Activated naive CD4-positive, alpha-beta T cell treated with anti-CD3 and anti-CD28 coated beads, Interleukin-2, amount 50 U/mL, for 24 hours (primary cell): ENCODE data around the gene ACSBG1.
"Not testable (repeated sequence)": the region's sequence is repeated elsewhere in the genome, so short reads cannot be mapped to it uniquely, and the experiment has no call there.

Experiments used
- H3K27ac Mint-ChIP-seq: one replicate; pipeline ENCODE4 v1.8.0; 2021; ENCODE audit warnings: mild to moderate bottlenecking, mixed read lengths
- H3K27me3 Mint-ChIP-seq: one replicate; pipeline ENCODE4 v1.8.0; 2021; ENCODE audit warnings: mixed read lengths
- H3K36me3 Mint-ChIP-seq: one replicate; pipeline ENCODE4 v1.8.0; 2021; ENCODE audit warnings: mixed read lengths
- H3K4me1 Mint-ChIP-seq: one replicate; pipeline ENCODE4 v1.8.0; 2021; ENCODE audit warnings: mixed read lengths
- H3K4me3 Mint-ChIP-seq: one replicate; pipeline ENCODE4 v1.8.0; 2021; ENCODE audit warnings: mild to moderate bottlenecking, mixed read lengths
- H3K9me3 Mint-ChIP-seq: one replicate; pipeline ENCODE4 v1.8.0; 2021; ENCODE audit warnings: mixed read lengths

The ACSBG1 gene

DNA sequence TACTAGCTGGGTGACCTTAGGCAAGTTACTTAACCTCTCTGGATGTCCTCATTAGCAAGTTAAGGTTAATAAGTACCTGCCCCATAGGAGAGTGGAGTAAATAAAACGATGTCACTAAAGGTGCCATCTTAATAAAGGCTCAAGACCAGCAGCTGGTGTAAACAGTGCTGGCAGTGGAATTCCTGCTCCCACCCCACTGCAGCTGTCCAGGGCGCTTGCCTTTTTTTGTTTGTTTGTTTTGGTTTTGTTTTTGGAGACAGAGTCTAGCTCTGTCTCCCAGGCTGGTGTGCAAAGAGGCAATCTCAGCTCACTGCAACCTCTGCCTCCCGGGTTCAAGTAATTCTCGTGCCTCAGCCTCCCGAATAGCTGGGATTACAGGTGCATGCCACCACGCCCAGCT lies 56.3 kb downstream of the ACSBG1 start:
- Mint-ChIP-seq H3K9me3 (no peaks in the 10 kb centered on the region), H3K36me3 (peaks cover 3% of the 10 kb centered on the region), H3K4me1 (peaks cover 18% of the 10 kb centered on the region), H3K27me3 (no peaks in the 10 kb centered on the region), H3K4me3 (no peak overlapping the region), H3K27ac (no peak overlapping the region)

GRCh38 chr15:78177447-78177873 lies 56.9 kb downstream of the ACSBG1 start:
- Mint-ChIP-seq H3K27ac (no peak overlapping the region), H3K27me3 (no peaks in the 10 kb centered on the region), H3K36me3 (peaks cover 5% of the 10 kb centered on the region), H3K4me1 (peaks cover 18% of the 10 kb centered on the region), H3K9me3 (no peaks in the 10 kb centered on the region), H3K4me3 (no peak overlapping the region)

DNA sequence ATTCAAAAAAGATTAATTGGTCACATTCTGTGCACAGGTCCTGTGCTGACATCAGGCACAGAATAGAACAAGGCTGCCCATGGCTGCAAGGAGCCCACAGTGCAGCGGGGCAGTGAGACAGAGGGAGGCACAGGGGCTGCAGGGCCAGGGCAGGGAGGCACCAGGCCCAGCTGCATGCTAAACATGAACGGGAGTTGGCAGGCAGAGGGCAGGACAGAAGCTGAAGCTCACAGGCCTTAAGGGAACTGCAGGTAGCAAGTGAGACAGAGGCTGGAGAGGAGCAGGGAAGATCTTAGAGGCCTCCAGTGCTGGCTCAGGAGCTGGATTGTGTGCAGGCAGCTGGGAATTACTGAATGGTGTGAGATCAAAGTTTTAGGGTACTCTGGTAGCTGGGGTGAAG lies 59.0 kb downstream of the ACSBG1 start:
- Mint-ChIP-seq H3K27me3 (no peaks in the 10 kb centered on the region), H3K4me1 (peaks cover 18% of the 10 kb centered on the region), H3K27ac (no peak overlapping the region), H3K9me3 (no peaks in the 10 kb centered on the region), H3K36me3 (peaks cover 9% of the 10 kb centered on the region), H3K4me3 (no peak overlapping the region)

- peaks cover 18% of the 10 kb centered on the region for H3K4me1 Mint-ChIP-seq
- peaks cover 10% of the 10 kb centered on the region for H3K36me3 Mint-ChIP-seq
- H3K27me3 Mint-ChIP-seq: no peaks in the 10 kb centered on the region
- no peak overlapping the region for H3K4me3 Mint-ChIP-seq
- H3K9me3 Mint-ChIP-seq: no peaks in the 10 kb centered on the region
- no peak overlapping the region for H3K27ac Mint-ChIP-seq
Measured at GRCh38 chr15:78174401-78174800, 60.0 kb downstream of the ACSBG1 start.

- Mint-ChIP-seq H3K4me1 (peaks cover 26% of the 10 kb centered on the region), H3K36me3 (peaks cover 19% of the 10 kb centered on the region), H3K9me3 (no peaks in the 10 kb centered on the region), H3K27ac (no peak overlapping the region), H3K4me3 (no peak overlapping the region), H3K27me3 (no peaks in the 10 kb centered on the region)
Measured at GRCh38 chr15:78171864-78172472, 62.4 kb downstream of the ACSBG1 start.

DNA sequence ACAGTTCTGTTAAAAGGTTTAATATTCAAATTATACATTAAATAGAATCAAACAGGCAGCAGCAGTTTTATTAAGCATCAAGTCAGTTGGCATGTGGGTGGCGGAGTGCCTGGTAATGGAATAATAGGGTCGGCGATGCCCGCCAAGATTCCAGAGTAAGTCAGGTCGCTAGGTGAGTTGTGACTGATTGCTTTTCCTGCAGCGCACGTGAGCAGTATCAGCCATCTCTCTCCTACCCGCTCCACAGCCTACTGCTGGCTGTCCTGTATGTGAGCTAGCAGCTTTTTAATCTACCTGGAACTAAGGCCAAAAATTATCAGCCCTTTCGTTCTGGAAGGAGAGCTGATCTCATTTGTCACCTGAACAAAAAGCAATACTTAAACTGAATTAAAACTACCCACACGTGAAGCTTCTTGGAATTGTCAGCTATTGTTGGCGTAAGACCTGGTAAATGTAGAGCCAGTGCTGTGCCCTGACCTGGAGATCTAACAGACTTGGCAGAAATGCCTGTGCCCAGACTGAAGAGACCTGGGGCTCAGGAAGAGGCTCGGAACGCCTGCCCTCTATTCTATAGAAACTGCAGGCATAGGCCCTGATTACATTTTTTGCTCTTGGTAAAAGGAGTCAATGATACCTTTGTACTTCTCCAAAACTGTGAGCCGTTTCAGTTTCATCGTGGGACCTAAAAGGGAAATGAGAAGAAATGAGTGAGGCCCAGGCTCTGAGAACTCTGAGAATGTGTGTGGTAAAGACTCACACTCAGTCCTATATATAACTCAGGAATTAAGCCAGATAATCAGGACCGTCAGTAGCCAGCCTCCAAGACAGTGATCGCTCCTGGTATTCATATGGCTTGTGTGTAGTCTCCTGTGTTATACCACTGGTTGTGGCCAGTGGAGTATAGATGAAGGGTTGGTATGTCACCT lies 63.3 kb downstream of the ACSBG1 start:
- Mint-ChIP-seq H3K9me3 (no peaks in the 10 kb centered on the region), H3K27me3 (no peaks in the 10 kb centered on the region), H3K36me3 (peaks cover 21% of the 10 kb centered on the region), H3K27ac (no peak overlapping the region), H3K4me1 (peaks cover 26% of the 10 kb centered on the region), H3K4me3 (no peak overlapping the region)

GRCh38 chr15:78168608-78169007 lies 65.8 kb downstream of the ACSBG1 start:
- no peak overlapping the region for H3K4me3 Mint-ChIP-seq
- H3K27me3 Mint-ChIP-seq: no peaks in the 10 kb centered on the region
- peaks cover 12% of the 10 kb centered on the region for H3K4me1 Mint-ChIP-seq
- peaks cover 30% of the 10 kb centered on the region for H3K36me3 Mint-ChIP-seq
- no peaks in the 10 kb centered on the region for H3K9me3 Mint-ChIP-seq
- no peak overlapping the region for H3K27ac Mint-ChIP-seq

DNA sequence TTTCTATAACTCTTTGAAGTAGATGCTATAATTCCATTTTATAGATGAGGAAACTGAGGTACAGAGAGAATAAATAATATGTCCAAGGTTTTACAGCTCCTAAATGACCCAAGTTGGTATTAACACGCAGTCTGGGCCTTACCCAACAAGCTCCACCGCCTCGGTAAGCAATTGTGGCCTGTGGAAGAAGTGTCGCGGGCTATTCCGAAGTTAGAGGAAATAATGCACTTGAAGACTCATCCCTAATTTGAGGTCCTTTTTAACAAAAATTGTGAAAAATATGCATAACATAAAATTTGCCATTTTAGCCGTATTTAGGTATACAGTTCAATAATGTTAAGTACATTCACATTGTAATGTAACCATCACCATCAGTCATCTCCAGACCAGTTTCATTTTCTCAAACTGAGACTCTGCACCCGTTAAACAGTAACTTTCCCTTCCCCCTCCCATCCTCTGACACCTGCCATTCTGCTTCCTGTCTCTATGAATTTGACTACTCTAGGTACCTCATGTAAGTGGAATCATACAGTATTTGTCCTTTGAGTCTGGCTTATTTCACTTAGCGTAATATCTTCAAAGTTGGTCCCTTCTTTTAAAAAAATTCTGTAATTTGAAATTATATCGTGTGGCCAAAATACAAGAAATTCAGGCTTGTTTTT lies 67.0 kb downstream of the ACSBG1 start:
- no peaks in the 10 kb centered on the region for H3K9me3 Mint-ChIP-seq
- peaks cover 8% of the 10 kb centered on the region for H3K4me1 Mint-ChIP-seq
- no peak overlapping the region for H3K27ac Mint-ChIP-seq
- H3K4me3 Mint-ChIP-seq: no peak overlapping the region
- H3K27me3 Mint-ChIP-seq: no peaks in the 10 kb centered on the region
- peaks cover 28% of the 10 kb centered on the region for H3K36me3 Mint-ChIP-seq

DNA sequence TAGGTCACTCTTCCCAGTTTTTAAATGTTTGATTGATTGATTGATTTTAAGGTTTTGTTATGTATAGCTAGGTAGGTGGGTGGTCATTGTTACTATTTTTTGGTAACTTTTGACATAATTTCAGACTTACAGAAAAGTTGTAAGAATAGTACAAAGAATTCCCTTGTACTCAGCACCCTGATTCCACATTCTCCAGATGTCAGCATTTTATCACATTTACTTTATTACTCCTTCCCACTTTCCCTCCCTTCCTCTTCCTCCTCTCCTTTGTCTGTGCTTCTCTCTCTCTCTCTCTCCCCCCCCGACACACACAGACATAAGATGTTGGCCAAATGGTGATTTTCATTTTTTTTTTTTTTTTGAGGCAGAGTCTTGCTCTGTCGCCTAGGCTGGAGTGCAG lies 70.4 kb downstream of the ACSBG1 start:
- H3K36me3 Mint-ChIP-seq: peaks cover 26% of the 10 kb centered on the region
- H3K9me3 Mint-ChIP-seq: no peaks in the 10 kb centered on the region
- no peak overlapping the region for H3K4me3 Mint-ChIP-seq
- H3K27me3 Mint-ChIP-seq: no peaks in the 10 kb centered on the region
- peaks cover 15% of the 10 kb centered on the region for H3K4me1 Mint-ChIP-seq
- no peak overlapping the region for H3K27ac Mint-ChIP-seq

DNA sequence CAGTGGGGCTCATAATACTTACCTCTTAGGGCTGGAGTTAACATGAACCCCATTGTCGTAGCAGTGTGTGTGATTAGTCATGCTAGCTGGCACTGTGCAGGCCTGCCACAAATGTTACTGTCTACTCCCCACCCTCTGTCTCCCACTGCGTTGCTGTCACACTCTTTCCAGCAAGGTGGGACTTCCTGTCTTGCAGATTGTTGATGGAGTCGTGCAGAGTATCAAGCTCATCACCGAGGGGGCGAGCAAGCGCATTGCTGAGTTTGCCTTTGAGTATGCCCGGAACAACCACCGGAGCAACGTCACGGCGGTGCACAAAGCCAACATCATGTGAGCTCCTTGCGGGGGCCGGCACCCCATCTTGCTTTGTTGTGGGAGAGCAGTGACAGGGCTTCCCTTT lies 72.3 kb downstream of the ACSBG1 start:
- Mint-ChIP-seq H3K27ac (peak overlapping the region; percentile 47), H3K9me3 (no peaks in the 10 kb centered on the region), H3K27me3 (no peaks in the 10 kb centered on the region), H3K4me1 (peaks cover 6% of the 10 kb centered on the region), H3K36me3 (peaks cover 22% of the 10 kb centered on the region), H3K4me3 (peak overlapping the region; percentile 23)

GRCh38 chr15:78159395-78159794 lies 75.0 kb downstream of the ACSBG1 start:
- H3K27me3 Mint-ChIP-seq: no peaks in the 10 kb centered on the region
- H3K9me3 Mint-ChIP-seq: no peaks in the 10 kb centered on the region
- peaks cover 19% of the 10 kb centered on the region for H3K4me1 Mint-ChIP-seq
- peaks cover 20% of the 10 kb centered on the region for H3K36me3 Mint-ChIP-seq
- H3K27ac Mint-ChIP-seq: no peak overlapping the region
- no peak overlapping the region for H3K4me3 Mint-ChIP-seq

DNA sequence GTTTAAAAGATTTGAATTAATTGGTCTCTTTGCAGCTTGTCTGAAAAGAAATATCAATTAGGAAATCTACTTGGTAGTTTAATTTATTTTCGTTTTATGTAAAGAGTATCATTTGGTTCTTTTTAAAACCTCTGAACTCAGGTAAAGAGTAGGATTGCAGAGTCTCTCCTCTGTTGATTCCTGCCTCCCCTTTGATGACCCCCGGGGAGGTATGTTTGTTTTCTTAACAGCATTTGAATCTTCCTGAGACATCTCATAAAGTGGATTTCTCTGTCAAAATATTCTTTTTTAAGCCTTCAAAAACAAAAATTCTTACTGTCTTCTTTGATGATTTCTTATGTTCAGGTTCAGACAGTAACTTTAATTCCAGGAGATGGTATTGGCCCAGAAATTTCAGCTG lies 77.2 kb downstream of the ACSBG1 start:
- H3K9me3 Mint-ChIP-seq: no peaks in the 10 kb centered on the region
- H3K4me3 Mint-ChIP-seq: no peak overlapping the region
- no peak overlapping the region for H3K27ac Mint-ChIP-seq
- H3K36me3 Mint-ChIP-seq: peaks cover 21% of the 10 kb centered on the region
- H3K27me3 Mint-ChIP-seq: no peaks in the 10 kb centered on the region
- H3K4me1 Mint-ChIP-seq: peaks cover 29% of the 10 kb centered on the region

GRCh38 chr15:78156653-78157052 lies 77.7 kb downstream of the ACSBG1 start:
- Mint-ChIP-seq H3K4me1 (peaks cover 24% of the 10 kb centered on the region), H3K9me3 (no peaks in the 10 kb centered on the region), H3K4me3 (no peak overlapping the region), H3K27ac (peak overlapping the region; percentile 18), H3K36me3 (peaks cover 16% of the 10 kb centered on the region), H3K27me3 (no peaks in the 10 kb centered on the region)

DNA sequence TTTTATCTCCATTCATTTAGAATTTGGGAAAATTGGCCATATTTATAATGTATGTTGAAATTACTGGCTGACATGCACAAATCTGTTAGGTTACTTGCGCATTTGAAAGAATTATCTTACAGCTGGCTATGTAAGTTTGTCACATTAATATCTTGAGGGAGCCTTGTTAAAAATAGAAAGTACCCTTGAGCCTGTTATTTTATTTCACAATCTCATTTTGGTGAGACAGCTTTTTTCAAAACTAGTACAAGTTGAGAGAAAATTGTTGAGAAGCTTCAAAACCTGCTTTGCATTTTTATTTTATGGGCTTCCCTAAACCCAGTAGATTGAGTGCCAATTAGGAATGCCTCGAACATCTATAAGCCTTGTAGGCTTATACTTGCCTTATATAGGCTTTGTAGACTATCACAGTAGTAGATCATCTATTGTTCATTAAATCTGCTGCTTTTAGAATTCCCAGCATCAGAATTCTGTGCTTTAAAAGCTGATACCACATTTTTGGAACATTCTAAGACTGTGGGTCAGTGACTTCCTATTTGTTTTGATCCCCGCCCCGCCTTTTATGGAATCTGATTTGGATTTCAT lies 78.9 kb downstream of the ACSBG1 start:
- no peak overlapping the region for H3K4me3 Mint-ChIP-seq
- H3K4me1 Mint-ChIP-seq: peaks cover 32% of the 10 kb centered on the region
- H3K9me3 Mint-ChIP-seq: no peaks in the 10 kb centered on the region
- peaks cover 20% of the 10 kb centered on the region for H3K36me3 Mint-ChIP-seq
- no peak overlapping the region for H3K27ac Mint-ChIP-seq
- no peaks in the 10 kb centered on the region for H3K27me3 Mint-ChIP-seq

DNA sequence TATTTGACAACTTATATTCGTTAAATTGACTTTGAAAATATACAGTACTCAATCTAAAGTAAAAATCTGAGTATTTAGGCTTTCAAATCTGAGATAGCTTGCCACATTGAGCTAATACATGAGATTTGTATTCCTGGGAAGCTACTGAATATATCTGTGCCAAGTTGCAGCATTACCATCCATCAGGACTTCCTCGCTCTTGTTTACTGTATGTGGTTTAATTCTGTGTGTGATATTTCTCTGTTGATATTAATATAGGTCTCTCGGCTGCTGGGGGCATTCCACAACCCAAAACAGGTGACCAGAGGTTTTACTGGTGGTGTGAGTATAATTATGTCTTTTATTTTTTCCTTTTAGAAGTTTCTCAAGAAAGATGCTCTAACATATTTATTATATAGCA lies 79.4 kb downstream of the ACSBG1 start:
- Mint-ChIP-seq H3K36me3 (peaks cover 20% of the 10 kb centered on the region), H3K4me3 (no peak overlapping the region), H3K27me3 (no peaks in the 10 kb centered on the region), H3K4me1 (peaks cover 37% of the 10 kb centered on the region), H3K27ac (peak overlapping the region; percentile 62), H3K9me3 (no peaks in the 10 kb centered on the region)

GRCh38 chr15:78151075-78151474 lies 83.3 kb downstream of the ACSBG1 start:
- Mint-ChIP-seq H3K4me1 (peaks cover 47% of the 10 kb centered on the region), H3K27ac (peak overlapping the region; percentile 55), H3K36me3 (peaks cover 13% of the 10 kb centered on the region), H3K4me3 (peak overlapping the region; percentile 97)
- H3K27me3 Mint-ChIP-seq, H3K9me3 Mint-ChIP-seq: not testable (repeated sequence)
